GM18861 (cell line): Measurements from ENCODE around the gene TPK1.
"Not testable (repeated sequence)": the region's sequence is repeated elsewhere in the genome, so short reads cannot be mapped to it uniquely, and the experiment has no call there.

Source experiments
- ATAC-seq: cut with Tn5 transposase; IDR thresholded peaks from one replicate; pipeline ENCODE4 v1.9.1; 2021; ENCODE audit not compliant: unreplicated experiment

TPK1 gene

GRCh38 chr7:144824360-144824759 is 11.5 kb downstream of the TPK1 start:
- ATAC-seq = no peak

GRCh38 chr7:144822223-144822622 is 13.6 kb downstream of the TPK1 start:
- ATAC-seq = no peak

- ATAC-seq = peak; percentile 77
Measured at GRCh38 chr7:144821067-144821466, 14.8 kb downstream of the TPK1 start.

DNA sequence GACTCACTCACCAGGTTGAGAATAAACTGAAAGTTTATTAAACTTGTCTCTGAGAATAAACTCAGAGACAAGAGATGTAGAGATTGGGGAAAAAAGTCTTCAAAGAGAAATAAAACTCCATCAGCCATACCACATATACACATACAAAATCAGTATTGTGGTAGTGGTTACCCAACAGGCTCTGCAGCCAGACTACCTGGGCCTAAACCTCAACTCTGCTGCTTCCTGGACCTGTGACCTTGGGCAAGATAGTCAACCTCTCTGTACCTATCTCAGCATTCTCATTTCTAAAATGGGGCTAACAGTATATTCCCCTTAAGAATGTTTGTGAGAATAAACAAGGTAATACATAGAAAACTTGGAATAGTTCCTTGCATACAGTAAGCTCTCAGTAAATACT is 15.3 kb downstream of the TPK1 start:
- no peak for ATAC-seq

DNA sequence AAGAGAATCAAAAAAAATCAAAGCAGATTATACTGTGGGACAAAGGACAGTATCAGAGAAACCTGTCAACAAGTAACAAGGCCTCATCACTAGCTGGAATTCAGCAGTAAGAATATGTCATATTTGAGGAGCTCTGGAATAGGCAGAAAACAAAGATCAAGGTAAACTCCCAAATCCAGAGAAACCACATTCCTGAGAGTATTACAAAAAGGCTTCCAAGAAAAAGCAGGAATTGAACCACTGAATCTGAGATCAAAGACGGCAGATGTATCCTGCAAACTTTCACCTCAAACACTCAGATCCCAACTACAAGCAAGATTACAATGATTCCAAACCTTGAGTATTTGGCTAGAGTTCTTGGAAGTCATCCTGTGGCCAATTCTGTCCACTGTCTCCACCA is 16.3 kb downstream of the TPK1 start:
- ATAC-seq = no peak

DNA sequence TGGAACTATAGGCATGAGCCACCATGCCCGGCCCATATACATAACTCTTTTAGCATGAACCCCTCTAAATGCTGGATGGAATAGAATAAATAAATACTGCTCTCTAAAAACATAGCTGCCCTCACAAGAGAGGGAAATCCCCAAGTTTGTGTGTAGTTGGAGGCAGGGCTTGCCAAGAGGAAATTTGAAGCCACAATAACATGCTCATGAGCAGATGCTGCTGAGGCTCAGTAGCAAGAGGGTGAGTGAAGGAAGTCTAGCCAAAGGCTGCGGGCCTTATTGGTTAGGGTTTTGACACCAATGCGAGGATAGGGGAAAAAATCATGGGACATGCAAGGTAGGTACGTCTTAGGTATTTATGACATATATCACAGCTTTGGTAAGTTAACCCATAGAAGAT is 17.3 kb downstream of the TPK1 start:
- ATAC-seq = peak; percentile 54

GRCh38 chr7:144817001-144817400 is 18.9 kb downstream of the TPK1 start:
- ATAC-seq = no peak

DNA sequence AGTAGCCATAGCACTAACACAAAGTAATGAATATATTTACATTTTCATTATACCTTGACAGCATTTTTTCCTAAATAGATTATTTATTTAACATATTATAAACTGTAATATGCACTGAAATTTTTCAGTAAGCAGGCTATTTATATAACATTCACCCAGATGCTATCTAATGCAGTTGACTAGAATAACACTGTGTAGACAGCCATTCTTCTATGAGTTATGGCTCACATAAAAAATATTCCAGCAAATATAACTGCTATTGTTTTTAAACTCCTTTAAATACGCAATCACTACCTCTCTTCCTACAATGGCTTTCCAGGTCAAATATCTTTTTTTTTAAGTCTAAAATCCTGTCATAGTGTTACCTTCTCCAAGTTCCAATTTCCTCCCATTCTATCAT is 21.6 kb downstream of the TPK1 start:
- no peak for ATAC-seq

DNA sequence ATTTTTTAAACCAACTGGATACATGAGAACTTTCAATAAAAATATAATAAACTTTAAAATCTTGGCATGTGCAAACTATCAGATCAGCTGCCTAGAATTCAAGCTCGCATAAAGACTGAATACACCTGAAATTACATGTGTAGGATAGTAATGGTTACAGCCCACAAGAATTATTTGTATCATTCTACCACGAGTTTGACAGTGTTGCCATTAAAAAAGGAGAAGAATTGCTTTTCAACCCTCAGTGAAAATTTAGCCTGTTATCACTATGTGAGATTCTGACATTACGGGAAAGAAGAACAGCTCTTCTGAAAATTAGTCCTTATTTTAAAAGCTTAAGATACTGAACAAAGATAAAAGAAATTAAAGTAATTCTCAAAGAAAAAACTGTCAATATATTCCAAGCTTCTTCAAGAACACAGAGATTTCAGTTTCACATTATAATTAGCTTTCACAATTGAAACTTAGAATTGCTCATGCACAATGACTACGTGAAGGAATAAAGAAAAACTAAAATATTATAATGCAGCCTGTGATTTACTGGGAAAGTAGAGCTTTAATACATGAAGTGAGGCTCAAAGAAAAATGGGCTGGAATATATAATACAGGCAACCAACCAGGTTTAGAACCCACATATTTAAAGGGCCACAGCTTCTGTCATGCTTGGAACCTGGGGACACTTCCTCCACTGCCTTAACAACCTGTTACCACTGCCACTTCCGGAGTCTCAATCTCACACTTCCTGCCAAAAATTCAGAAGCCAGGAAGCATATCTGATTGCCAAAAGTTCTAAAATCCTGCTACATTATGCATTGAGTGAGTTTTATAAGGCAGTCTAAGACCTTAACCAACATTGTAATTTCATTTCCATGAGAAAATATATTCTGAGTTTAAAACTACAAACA is 23.2 kb downstream of the TPK1 start:
- peak; percentile 90 for ATAC-seq

GRCh38 chr7:144805627-144806239 is 30.1 kb downstream of the TPK1 start:
- no peak for ATAC-seq

DNA sequence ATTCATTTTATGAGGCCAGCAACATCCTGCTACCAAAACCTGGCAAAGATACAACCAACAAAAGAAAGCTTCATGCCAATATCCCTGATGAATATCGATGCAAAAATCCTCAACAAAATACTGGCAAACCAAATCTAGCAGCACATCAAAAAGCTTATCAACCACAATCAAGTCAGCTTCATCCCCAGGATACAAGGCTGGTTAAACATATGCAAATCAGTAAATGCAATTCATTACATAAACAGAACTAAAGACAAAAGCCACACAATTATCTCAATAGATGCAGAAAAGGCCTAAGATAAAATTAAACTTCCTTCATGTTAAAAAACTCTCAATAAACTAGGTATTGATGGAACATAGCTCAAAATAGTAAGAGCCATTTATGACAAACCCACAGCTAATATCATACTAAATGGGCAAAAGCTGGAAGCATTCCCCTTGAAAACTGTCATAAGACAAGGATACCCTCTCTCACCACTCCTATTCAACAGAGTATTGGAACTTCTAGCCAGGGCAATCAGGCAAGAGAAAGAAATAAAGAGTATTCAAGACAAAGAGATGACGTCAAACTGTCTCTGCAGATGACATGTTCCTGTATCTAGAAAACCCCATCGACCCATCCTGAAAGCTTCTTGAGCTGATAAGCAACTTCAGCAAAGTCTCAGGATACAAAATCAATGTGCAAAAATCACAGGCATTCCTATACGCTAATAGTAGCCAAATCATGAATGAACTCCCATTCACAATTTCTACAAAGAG is 35.0 kb downstream of the TPK1 start:
- not testable (repeated sequence) for ATAC-seq

- ATAC-seq = no peak
Measured at GRCh38 chr7:144796919-144797318, 38.9 kb downstream of the TPK1 start.

DNA sequence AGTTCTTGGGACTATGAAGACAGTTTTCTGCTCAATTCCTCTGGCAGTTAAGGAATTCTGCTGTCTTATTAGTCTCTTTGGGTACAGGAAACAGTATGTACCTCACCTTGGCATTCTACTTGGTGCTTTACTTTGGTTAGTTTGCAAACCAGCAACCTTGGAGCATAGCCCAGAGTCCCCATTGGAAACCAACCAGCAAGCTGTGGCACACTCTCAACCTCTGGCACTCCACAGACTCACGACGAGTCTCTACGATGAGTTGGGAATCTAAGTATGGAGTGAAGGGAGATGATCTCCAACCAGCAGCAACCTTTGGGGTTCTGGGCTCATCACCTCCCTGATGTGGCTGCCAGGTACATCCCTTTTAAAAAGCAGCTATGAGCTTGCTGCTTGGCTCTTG is 43.8 kb downstream of the TPK1 start:
- no peak for ATAC-seq

GRCh38 chr7:144791488-144791887 is 44.4 kb downstream of the TPK1 start:
- ATAC-seq = no peak

- ATAC-seq = no peak
Measured at GRCh38 chr7:144787127-144787526, 48.7 kb downstream of the TPK1 start.

DNA sequence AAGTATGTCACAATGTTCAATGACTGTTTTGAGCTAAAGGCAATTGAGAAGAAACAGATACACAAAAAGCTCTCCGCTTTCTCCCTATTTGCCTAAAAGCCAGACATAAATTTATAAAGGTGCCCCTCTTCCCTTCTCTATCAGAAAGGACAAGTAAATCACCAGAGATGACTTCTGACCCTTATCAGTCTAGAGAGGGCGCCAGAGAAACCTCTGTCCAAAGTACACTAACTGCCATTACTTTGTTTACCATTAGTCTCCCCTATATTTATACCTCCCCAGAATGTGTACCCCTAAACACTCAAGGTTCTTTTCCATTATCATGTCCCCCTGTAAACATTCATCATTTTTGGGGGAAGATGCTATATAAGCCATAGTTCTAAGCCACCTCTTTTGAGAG is 49.3 kb downstream of the TPK1 start:
- ATAC-seq = peak; percentile 55

DNA sequence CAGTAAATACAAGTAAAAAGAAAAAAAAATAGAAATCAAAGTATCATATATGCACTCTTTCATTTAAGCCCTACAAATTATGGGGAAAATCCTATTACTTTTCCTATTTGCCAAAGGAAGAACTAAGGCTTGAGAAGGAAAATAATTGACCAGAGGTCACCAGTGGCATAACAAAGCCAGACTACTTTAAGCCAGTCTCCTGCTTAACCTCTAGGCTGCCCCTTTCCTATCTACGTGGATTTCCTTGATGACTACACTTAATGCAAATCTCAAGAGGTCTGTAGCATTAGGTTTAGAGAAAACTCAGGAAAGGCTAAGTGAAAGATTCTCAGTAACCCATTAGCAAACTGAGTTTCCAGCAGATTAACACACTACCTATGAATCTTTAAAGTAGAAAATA is 49.8 kb downstream of the TPK1 start:
- peak; percentile 7 for ATAC-seq

DNA sequence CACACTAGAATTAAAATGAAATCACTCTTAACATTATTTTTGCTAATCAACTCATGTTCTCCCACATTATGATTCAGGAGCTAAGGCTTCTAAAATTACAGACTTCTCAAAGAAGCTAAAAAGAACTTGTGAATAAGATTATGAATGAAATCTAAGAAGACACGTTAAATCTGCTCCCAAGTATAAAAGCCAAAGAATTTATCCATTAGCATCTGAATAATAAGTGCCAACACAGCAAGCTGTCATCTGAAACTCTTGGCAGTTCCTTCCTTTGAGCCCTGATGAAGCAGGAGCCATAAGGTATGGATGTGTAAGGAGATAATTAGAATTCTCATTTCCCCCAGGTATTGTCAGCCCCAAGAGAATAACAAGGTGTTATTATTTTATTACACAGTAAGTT is 50.3 kb downstream of the TPK1 start:
- no peak for ATAC-seq

GRCh38 chr7:144784943-144785342 is 50.9 kb downstream of the TPK1 start:
- ATAC-seq = no peak

DNA sequence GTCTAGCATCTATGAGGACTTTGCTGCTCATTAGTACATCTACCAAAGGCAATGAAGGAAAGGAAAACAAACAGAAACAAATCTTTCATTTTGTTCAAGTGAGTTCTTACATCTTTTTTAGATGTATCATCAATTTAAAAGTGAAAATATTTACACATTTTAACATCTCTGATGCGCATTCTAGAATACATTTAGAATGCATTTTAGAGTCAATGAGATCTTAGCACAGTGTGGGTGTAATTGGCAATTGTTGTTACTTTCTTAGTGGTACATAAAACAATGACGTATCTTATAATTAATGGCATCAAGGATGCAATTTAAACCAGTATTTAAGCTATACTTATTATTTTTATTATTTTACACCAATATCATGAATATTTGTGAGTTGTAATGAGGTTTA is 51.4 kb downstream of the TPK1 start:
- no peak for ATAC-seq

GRCh38 chr7:144782883-144783282 is 53.0 kb downstream of the TPK1 start:
- no peak for ATAC-seq

- ATAC-seq = no peak
Measured at GRCh38 chr7:144780071-144780608, 55.7 kb downstream of the TPK1 start.
